Measurements from ENCODE around the gene ZAR1L. TPM values are rescaled to one million over a fixed set of nuclear protein-coding genes. Genes with fewer than 3 reads are reported as not detected.

The ZAR1L gene
- total RNA-seq, 6 donors from 2014 or later = not detected

GRCh38 chr13:32320528-32320927, 5.4 kb upstream of the ZAR1L start:
- Histone ChIP-seq H3K27me3 (no peaks in the 10 kb centered on the region), H3K4me1 (peaks cover 0 to 9% (median 2%) of the 10 kb centered on the region in 4 donors), H3K9me3 (no peaks in the 10 kb centered on the region), H3K27ac (no peak overlapping the region), H3K4me3 (no peak overlapping the region), H3K36me3 (no peaks in the 10 kb centered on the region)
- 74 to 76% methylated on average over 4 of the region's 4 CpGs for WGBS, 2 donors
- DNase-seq (no peak), ATAC-seq (ENCODE audit: low FRiP score in 2 of 2) (no peak)
- no peak for TF ChIP-seq EP300 (IDR thresholded peaks at IDR 0.05)
- no peak for TF ChIP-seq POLR2A (IDR thresholded peaks at IDR 0.05)
- no peak for TF ChIP-seq POLR2AphosphoS5 (IDR thresholded peaks at IDR 0.05)
- TF ChIP-seq CTCF (IDR thresholded peaks at IDR 0.05) = no peak

- H3K4me1 ChIP-seq = peaks cover 0 to 12% (median 4%) of the 10 kb centered on the region in 4 donors
- H3K27me3 ChIP-seq = no peaks in the 10 kb centered on the region
- no peaks in the 10 kb centered on the region for H3K36me3 ChIP-seq
- no peak overlapping the region for H3K4me3 ChIP-seq
- WGBS, 2 donors = 73 to 77% methylated on average over 2 of the region's 2 CpGs
- ATAC-seq (ENCODE audit: low FRiP score in 2 of 2) (no peak), DNase-seq (no peak)
- no peak for TF ChIP-seq EP300 (IDR thresholded peaks at IDR 0.05)
- no peaks in the 10 kb centered on the region for H3K9me3 ChIP-seq
- H3K27ac ChIP-seq = no peak overlapping the region
These were observed 2.7 kb upstream of the ZAR1L start for GRCh38 chr13:32317716-32318465.

GRCh38 chr13:32316501-32316900, 1.3 kb upstream of the ZAR1L start:
- 53 to 62% methylated on average over 6 of the region's 6 CpGs for WGBS, 2 donors
- H3K4me3 ChIP-seq = peak overlapping the region in 3 of 4 donors; percentile 71 to 80 (median 75)
- H3K9me3 ChIP-seq = no peaks in the 10 kb centered on the region
- no peaks in the 10 kb centered on the region for H3K27me3 ChIP-seq
- peak overlapping the region in 2 of 4 donors; percentile 93 to 96 for H3K27ac ChIP-seq
- ATAC-seq (ENCODE audit: low FRiP score in 2 of 2) (no peak), DNase-seq (no peak)
- H3K4me1 ChIP-seq = peaks cover 0 to 12% (median 4%) of the 10 kb centered on the region in 4 donors
- TF ChIP-seq POLR2AphosphoS5 (IDR thresholded peaks at IDR 0.05) = no peak
- no peak for TF ChIP-seq EP300 (IDR thresholded peaks at IDR 0.05)
- no peaks in the 10 kb centered on the region for H3K36me3 ChIP-seq

- 1 to 3% methylated on average over 13 of the region's 13 CpGs for WGBS, 2 donors
- peak overlapping the region; percentile 93 to 99 (median 96) for H3K27ac ChIP-seq
- peak overlapping the region; percentile 46 to 80 (median 73) for H3K4me3 ChIP-seq
- ATAC-seq (ENCODE audit: low FRiP score in 2 of 2) (no peak), DNase-seq (no peak)
- H3K36me3 ChIP-seq = no peaks in the 10 kb centered on the region
- TF ChIP-seq POLR2A (IDR thresholded peaks at IDR 0.05) (no peak), POLR2AphosphoS5 (IDR thresholded peaks at IDR 0.05) (no peak), CTCF (IDR thresholded peaks at IDR 0.05) (no peak), EP300 (IDR thresholded peaks at IDR 0.05) (no peak)
- H3K27me3 ChIP-seq = no peaks in the 10 kb centered on the region
- H3K4me1 ChIP-seq = peaks cover 0 to 12% (median 4%) of the 10 kb centered on the region in 4 donors
- H3K9me3 ChIP-seq = no peaks in the 10 kb centered on the region
These were observed 821 bp upstream of the ZAR1L start for GRCh38 chr13:32316028-32316339.

- TF ChIP-seq POLR2AphosphoS5 (IDR thresholded peaks at IDR 0.05) (no peak), EP300 (IDR thresholded peaks at IDR 0.05) (no peak), CTCF (IDR thresholded peaks at IDR 0.05) (no peak), POLR2A (IDR thresholded peaks at IDR 0.05) (no peak)
- Histone ChIP-seq H3K9me3 (no peaks in the 10 kb centered on the region), H3K27ac (peak overlapping the region; percentile 93 to 99 (median 96)), H3K27me3 (no peaks in the 10 kb centered on the region), H3K4me1 (peaks cover 0 to 20% (median 8%) of the 10 kb centered on the region in 4 donors), H3K36me3 (no peaks in the 10 kb centered on the region), H3K4me3 (peak overlapping the region in 3 of 4 donors; percentile 71 to 80 (median 75))
- WGBS, 2 donors = 55 to 58% methylated on average over 24 to 32 of the region's 32 CpGs
- ATAC-seq (ENCODE audit: low FRiP score in 2 of 2) (peak; percentile 78 to 79), DNase-seq (peak; percentile 55 to 75)
These were observed 609 bp downstream of the ZAR1L start for GRCh38 chr13:32314271-32315237.
